Measurements from ENCODE around the gene APLF.

Gene APLF, protein sequence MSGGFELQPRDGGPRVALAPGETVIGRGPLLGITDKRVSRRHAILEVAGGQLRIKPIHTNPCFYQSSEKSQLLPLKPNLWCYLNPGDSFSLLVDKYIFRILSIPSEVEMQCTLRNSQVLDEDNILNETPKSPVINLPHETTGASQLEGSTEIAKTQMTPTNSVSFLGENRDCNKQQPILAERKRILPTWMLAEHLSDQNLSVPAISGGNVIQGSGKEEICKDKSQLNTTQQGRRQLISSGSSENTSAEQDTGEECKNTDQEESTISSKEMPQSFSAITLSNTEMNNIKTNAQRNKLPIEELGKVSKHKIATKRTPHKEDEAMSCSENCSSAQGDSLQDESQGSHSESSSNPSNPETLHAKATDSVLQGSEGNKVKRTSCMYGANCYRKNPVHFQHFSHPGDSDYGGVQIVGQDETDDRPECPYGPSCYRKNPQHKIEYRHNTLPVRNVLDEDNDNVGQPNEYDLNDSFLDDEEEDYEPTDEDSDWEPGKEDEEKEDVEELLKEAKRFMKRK

DNA sequence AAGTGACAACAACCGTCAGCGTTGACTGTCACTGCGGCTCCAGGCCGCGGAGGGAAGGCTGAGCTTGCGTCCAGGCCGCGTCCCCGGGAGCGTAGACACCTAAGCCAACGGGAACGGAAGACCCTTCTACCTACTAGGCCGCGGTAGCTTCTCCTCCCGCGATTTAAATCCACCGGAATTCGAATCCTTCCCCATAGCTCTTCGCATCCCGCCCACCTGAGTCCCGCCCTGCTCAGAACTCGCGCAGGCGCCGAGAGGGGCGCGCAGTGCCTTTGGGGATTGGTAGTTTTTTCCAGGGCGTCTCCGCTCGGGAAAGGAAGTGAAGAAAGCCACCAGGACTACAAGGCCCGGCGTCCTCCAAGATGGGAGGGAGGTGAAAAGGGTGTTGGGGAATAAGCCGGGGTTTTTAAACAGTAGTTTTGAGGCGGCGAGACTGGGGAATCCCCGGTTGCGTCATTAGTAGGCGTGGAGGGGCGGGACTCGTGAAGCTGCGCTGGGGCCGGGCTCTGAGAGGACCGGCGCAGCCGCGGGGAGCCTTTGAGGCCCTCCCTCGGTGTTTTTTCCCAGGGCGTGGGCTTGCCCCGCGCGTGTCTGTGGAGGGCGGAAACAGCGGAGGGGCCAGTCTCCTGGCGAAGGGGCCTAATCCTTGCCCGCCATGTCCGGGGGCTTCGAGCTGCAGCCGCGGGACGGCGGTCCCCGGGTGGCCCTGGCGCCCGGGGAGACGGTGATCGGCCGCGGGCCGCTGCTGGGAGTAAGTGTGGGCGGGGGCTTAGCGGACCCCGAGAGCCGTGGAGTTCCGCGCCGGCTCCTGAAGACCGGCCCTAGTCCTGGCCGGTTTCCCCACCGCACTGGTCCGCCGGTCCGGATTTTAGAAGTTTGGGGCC lies at the start of gene APLF, which contains the start of gene FBXO48:
APLF (plus strand) TSS at position 509 of the 884 bp plus-strand sequence; CDS start at position 656, 147 bp downstream.
FBXO48 (minus strand) TSS at position 218 of the 884 bp plus-strand sequence. CDS start 2,149 bp downstream, outside the sequence.
- peak; percentile 99 for DNase-seq (ENCODE audit: low spot score)

DNA sequence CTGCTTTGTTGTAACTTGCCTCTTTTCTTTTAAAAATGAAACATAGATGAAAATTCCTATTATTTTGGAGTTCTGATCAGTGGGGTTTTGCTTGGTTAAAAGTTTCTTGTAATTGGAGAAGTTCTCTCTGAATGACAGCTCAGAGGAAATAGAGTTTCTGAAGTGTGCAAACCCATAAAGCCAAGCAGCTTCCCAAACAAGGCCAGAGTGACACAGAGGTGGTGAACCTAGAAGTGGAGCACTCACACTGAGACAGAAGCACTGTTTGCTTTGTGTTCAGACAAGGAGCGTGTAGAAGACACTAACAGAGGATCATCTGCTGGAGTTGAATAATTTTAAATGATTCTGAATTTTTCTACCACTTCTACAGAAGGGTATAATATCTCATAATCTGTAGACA lies 49.5 kb upstream of the APLF start:
- DNase-seq (ENCODE audit: low spot score): peak; percentile 52

DNA sequence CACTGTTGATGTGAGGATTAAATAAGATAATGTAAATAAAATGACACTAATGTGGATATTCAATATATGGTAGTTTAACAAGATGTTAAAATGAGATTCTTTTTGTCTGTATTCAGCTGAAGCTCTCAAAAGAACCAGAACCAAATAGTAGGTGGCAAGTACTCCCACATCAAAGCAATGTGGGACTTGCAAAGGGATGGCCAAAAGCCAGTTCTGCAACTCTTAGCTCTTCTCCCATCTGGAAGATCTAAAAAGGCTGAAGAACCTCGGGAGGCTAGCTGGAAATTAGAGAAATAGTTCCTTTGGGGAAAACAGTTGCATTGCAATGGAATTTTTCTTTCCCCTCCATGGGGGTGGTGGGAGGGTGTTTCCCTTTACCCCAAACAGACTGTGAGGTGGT lies 49.0 kb upstream of the APLF start:
- no peak for DNase-seq (ENCODE audit: low spot score)

DNA sequence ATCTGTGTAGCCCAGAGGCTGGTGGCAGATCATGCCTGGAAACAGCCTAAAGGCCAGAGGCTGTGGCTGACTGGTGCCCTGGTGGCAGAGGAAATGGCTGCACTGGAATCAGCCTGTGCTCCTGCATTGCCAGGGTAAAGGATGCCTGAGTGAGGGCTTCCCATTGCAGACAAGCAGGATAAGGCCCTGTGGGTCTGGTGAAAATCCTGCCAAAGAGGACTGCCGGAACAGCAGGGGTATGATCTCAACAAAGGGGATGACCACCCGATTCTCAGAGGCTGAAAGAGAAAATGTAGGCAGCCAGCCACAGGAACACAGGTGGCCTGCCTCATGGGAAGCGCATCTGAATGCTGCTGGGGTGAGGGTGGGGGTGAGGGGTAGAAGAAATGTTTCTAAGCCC lies 48.5 kb upstream of the APLF start:
- no peak for DNase-seq (ENCODE audit: low spot score)

DNA sequence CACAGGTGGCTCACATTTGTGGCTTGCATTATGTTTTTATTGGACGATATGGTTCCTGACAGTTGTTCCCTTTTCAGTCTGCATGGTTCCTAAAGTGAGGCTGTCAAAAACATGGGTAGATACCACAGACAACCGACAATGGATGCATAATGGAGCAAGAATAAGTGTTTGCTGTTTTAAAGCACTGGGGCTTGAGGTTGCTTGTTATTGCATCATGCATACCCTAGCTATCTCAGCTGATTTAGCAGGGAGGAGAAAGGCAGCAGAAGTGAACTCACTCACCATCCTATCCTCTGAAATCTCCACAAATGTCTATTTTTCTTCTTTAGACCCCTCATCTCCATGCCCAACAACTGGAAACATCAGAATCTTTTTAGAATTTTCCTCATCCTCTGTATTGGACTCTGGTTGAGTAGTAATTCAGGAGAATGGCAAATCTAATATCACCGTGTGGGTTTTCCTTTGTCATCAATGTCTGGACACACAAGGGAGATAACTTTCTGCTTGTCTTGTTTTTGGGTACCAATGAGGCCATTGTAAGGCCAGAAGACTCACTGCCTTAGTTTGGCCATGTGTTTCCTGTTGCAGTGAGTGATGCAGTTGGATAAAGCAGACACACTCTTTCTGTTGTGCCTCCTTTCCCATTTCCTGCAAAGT lies 47.0 kb upstream of the APLF start:
- no peak for DNase-seq (ENCODE audit: low spot score)

DNA sequence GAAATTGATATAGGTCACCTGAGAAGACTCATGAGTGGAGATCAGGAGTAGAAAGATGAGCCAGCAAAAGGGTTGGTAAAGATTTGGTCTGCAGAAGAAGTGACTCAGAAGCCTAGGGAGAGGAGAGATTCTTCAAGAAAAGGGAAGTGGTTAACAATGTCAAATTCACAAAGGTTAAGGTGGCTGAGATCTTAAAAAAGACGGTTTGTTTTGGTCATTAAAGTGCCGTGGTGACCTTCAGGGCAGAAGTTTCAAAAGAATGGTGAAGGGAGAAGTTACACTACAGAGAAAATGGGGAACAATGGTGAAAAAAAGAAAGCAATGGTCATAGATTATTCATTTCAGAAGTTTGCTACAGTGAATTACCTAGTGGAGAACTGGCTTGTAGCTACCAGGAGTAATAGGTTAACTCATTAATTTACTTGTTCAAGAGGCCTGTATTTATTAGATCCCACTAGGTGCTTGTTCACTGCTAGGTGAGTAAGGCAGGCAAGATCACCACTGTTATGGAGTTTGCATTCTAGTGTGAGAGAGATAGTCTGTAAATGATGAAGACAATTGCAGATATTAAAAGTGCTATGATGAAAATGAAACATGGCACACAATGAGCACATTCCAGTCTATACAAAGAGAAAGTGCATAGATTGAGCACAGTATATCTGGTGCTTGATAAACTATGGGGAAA lies 43.3 kb upstream of the APLF start:
- peak; percentile 64 for DNase-seq (ENCODE audit: low spot score)

DNA sequence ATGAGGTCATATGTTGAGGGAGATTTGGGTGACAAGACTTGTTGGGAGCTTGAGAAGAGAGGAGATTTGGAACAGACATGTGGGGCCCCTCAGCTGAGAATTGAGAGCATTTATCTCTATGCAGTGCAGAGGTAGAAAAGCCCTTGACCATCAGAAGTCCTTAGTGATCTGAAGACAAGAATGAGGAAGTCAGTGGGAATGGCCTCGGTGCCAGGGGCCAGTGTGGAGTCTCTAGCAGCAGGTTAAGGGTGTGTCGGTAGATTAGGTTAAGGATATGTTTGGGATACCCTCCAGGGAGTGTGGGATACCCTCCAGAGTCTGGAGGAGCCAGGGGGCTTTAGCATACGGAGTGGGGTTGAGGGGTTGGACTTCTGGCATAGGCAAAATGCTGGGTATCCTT lies 41.9 kb upstream of the APLF start:
- no peak for DNase-seq (ENCODE audit: low spot score)

DNA sequence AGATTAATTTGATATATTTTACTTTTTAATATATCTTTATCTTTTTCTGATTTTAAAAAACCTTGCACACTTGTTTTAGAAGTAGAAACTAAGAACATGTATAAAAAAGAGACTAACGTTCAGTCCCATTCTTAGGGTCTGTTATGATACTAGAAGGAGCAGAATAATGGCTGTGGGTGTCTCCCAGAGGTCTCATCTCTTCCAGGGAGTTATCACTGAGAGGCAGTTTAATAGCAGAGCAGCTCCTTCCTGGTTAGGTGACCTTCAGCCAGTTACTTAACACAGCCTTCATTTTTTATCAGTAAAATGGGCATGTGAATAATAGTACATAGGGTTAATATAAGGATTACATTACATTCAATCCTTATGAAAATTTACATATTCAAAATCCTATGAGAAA lies 40.9 kb upstream of the APLF start:
- DNase-seq (ENCODE audit: low spot score): no peak

DNA sequence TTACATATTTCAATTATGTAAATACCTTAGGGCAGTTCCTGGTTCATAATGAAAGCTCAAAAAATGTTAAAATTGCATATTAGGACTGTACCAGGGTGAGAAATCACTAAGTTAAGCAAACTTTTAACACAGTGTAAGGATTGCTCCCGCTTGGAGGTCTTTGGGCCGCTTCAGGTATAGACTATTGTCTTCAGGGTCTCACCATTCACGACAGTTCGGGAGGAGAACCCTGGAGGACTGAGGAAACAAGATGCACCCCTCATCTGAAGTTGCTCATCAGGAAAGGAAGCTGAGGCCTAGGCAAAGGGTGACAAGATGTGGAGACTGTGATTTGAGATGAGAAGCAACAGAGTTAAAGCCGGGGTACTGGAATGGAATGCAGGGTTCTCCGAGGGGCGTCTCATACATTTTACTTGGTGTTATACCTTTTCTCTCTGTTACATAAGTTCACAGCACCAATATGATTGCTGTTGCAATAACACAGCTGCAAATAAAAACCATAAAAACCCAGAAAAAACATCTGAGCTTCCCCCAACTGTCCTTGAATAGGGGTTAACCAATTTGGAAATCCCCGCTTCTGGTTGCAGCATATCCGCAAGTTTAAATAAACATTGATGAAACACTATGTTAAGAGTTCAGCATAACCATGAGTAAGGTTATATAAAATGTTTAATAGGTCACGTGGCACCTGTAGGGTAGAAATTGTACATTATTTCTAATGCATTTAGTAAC lies 40.4 kb upstream of the APLF start:
- DNase-seq (ENCODE audit: low spot score): peak; percentile 71

DNA sequence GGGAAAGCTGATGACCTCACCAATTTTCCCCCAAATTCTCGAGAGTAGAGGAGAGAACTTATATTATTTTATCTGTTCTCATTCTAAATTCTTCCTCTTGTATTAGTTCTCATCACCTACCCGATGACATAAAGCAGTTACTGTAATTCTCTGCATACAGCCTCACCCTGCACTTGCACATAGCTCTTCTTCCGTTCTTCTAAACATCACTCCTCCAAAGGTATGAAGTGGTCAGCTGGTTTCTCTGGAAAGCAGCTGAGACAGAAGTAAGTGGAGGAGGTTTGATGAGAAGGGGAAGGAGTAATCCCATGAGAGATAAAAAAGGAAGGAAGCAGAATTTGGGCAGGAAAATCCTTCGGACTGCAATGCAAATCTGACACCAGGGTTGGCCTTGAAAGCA lies 39.3 kb upstream of the APLF start:
- no peak for DNase-seq (ENCODE audit: low spot score)

DNA sequence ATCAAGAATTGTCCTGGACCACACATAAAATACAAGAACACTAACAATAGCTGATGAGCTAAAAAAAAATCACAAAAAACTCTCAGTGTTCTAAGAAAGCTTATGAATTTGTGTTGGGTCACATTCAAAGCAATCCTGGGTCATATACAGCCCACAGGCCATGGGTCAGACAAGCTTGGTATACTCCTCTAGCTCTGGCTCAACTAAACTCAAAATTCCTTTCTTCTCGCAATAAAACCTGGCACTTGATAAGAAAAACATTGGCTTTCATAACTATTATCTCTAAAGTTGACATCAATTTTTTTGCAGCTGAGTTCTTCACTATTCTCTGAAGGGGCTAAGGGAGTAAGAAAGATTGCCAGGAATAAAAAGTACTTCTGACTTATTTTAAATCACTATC lies 38.6 kb upstream of the APLF start:
- no peak for DNase-seq (ENCODE audit: low spot score)

DNA sequence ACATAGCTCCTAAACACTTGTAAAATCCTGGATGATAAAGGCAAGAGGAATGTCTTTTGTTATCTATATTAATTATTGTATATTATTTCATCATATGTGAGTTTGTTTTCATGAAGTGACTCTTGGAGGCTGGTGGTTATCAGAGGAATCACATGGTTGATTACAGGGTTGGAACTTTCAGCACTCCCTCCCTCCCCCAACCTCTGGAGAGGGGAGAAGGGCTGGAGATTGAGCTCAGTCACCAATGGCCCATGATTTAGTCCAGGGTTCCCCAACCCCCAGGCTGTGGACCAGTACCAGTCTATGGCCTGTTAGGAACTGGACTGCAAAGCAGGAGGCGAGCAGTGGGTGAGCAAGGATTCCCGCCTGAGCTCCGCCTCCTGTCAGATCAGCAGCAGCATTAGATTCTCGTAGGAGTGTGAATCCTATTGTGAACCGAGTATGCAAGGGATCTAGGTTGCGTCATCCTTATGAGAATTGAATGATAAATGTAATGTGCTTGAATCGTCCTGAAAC lies 38.0 kb upstream of the APLF start:
- no peak for DNase-seq (ENCODE audit: low spot score)

DNA sequence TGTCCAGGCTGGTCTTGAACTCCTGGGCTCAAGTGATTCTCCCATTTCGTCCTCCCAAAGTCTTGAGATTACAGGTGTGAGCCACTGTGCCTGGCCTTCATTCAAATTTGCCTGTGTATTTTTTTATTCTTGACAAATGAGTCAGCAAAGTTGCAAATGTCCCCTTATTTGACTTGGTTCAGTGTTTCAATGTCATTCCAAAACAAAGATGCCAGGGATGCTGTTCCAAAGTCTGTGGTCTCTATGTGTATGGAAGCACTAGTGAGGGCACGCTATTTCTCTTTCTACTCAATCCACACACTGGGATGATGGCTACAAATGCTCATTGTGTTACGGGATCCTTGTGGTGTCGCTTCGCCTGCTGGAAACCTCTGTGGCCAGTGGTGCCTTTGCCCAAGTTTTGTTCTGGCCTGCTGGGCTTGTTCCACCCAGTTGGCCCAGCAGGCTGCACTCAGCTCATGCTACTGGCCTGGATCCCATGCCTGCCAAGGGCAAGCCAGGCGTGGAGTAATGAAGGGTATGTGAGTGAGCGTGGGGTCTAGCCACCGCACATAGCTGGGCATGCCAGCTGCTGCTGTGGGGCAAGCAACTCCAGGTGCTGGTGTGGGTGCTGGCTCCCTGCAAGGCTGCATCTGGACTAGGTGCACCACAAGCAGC lies 35.9 kb upstream of the APLF start:
- no peak for DNase-seq (ENCODE audit: low spot score)

DNA sequence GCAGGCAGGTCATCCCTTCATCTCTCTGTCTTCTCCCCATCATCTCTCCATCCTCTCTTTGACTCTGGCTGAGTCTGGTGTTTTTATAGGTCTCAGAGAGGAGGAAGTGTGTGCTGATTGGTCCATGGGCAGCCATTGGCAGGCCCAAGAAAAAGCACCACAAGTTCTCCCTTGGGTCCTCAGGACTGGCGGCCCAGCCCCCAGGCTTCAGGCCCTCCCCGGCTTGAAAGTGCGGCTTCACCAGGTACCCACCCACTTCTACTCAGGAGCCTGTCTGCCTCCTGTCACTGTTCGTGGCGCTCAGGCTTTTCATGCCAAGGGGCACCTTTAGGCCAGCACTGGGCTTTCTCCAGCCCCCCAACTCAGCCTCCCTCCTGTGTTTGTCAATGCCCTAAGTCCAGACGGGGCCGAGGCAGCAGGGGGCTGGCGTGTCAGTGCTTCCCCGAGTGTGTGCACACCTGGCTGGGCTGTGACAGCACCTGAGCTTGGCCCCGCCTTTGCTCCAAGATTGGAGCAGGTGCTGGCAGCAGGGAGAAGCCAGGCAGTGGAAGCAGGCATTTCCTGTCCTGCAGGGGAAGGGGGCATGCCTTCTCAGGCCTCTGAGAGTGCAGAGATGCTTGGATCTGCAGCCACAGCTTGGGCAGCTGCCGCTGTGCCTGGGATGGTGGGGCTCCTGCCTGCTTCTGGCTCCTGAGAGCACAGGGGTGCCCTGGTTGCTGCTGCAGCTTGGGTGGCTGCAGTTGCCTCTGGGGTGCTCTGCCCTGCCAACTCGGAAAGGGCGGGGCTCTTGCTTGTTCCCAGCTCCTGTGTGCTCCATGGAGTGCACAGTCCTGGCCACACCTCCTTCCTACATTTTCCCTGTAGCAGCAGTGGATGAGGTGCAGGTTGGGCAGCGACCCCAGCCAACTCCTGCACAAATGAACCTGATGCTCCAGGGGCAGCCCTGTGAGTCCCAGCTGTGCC lies 34.4 kb upstream of the APLF start:
- no peak for DNase-seq (ENCODE audit: low spot score)

DNA sequence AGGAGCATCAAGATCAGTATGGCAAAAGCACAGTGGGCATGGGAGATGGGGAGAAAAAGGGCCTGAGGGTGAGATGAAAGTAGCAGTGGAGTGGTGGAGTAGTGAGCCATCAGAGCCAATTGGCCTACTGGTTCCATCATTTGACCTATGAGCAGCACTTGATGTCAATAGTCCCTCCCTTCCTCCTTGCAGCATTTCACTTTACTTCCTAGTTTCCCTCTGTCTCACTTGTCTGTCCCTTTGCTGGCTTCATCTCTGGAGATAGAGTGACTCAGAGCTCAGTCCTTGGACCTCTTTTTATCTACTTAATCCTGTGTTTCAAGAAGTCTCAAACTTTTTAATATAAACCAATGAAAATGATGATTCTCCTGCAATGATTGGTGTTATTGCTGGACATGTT lies 32.4 kb upstream of the APLF start:
- no peak for DNase-seq (ENCODE audit: low spot score)

DNA sequence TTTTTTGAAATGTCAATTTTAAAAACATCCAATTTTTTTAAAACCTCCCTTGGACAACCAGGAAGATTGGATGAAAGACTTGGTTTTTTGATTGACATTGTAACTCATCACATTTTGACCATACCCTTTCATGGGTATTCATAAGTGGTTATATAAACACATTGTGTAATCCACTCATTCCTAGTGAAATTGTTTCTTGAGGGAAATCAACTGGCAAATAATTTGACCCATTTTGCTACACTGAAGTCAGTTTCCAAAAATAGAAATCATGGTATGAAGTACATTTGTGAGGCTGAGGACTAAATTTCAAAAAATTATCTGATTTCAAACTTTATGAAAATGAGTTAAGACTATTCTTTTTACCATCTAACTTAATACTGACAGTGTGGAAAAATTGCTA lies 31.8 kb upstream of the APLF start:
- no peak for DNase-seq (ENCODE audit: low spot score)

DNA sequence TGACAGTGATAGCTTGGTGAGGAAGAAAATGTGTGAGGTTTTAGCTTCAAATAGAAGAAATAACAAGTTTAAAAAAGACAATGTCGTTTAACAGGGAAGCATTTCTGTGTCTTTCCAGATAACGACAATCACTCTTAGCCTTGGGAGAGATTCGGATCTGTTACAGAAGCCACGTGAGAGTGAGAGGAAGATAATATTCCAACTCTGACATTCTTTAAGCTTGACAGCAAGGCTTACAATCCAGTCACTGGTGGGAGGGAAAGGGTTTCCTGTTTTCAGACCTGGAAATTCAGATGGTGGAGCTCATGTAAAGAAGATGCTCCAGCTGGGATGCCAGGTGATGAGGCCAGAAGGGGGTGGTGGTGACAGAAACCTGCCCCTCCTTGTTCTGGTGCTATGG lies 31.1 kb upstream of the APLF start:
- DNase-seq (ENCODE audit: low spot score): no peak

DNA sequence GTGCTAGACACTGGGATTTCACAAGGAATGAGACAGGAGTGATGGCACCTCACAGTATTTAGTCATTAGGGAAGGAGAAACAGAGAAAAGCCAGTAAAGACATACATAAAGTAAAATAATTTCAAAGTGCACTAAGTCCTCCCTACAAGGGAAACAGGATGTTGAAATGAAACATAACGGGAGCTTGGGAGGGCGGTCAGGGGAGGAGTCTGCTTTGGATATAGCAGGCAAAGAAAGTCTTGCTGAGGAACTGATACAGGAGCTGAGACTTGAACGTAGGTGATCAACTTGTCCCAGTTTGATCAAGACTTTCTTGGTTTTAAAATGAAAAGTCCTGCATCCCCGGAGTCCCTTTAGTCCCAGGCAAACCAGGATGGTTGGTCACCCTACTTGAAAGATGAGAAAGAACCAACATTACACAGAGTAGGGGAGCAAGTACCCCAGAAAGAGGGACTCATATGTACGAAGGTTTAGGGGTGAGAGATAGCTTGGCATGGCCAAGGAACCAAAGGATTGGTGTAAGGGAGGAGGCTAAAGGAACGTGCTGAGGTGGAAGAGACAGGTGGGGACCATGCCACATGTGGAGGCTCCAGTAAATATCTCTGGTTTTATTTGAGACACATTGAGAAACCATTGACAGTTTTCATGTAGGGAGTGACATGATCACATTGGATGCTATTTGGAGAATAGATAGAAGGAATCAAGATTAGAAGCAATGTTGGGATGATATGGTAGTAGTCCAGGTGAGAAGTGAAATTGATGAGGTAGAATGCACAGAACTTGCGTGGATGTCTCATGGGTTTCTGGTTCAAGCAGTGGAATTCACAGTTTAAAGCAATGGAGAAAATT lies 28.7 kb upstream of the APLF start:
- DNase-seq (ENCODE audit: low spot score): no peak
